ENCODE measurements around the gene TRIM27. TPM values are rescaled to one million over a fixed set of nuclear protein-coding genes. Genes with fewer than 3 reads are reported as not detected.
"Not testable (repeated sequence)": the region's sequence is repeated elsewhere in the genome, so short reads cannot be mapped to it uniquely, and the experiment has no call there.

The TRIM27 gene
- total RNA-seq, 1 experiment from 2014 or later: 47.6 TPM

DNA sequence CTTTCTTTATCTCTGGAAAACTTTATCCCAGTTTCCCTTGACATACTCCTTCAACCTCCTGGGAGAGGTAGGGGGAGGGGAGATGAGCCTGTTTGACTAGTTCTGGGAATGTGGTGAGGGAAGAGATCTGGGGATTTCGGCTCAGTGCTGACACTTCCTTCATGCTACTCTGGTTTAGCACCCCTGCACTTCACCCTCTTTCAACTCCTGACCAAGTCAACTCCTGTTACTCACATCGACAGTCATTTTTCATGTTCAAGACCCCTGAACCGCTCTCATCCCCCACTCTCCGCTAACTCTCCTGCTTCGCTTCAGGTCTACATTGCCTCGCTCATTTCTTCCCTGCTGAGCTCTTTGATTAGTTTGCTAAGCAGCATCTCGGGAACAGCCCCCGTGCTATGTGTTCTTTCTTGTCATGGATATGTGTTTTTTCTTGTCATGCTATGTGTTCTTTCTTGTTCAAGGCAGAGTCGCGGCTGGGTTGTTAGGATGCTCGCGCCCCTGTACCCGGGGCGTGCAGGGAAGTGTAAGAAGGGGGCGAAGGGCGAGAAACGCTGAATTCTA is 16.6 kb upstream of the TRIM27 start:
- TF ChIP-seq, protein P1, sequence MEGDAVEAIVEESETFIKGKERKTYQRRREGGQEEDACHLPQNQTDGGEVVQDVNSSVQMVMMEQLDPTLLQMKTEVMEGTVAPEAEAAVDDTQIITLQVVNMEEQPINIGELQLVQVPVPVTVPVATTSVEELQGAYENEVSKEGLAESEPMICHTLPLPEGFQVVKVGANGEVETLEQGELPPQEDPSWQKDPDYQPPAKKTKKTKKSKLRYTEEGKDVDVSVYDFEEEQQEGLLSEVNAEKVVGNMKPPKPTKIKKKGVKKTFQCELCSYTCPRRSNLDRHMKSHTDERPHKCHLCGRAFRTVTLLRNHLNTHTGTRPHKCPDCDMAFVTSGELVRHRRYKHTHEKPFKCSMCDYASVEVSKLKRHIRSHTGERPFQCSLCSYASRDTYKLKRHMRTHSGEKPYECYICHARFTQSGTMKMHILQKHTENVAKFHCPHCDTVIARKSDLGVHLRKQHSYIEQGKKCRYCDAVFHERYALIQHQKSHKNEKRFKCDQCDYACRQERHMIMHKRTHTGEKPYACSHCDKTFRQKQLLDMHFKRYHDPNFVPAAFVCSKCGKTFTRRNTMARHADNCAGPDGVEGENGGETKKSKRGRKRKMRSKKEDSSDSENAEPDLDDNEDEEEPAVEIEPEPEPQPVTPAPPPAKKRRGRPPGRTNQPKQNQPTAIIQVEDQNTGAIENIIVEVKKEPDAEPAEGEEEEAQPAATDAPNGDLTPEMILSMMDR (IDR thresholded peaks at IDR 0.05; ENCODE audit: insufficient read depth in 1 of 2, low read depth in 1 of 2, low read length in 1 of 2, severe bottlenecking in 1 of 2, unreplicated experiment in 1 of 2): no peak
- H3K4me3 Mint-ChIP-seq (ENCODE audit: unreplicated experiment): peak overlapping the region; percentile 96
- peaks cover 7% of the 10 kb centered on the region; the same call in 1 of the 2 replicates for H3K4me1 ChIP-seq
- H3K9me3 Mint-ChIP-seq (ENCODE audit: unreplicated experiment): no peaks in the 10 kb centered on the region
- H3K27me3 ChIP-seq (replicated peaks; ENCODE audit: control insufficient read depth, insufficient read depth, low read length): no peaks in the 10 kb centered on the region
- no peaks in the 10 kb centered on the region for H3K27me3 Mint-ChIP-seq (ENCODE audit: insufficient read depth, unreplicated experiment)
- H3K9me3 ChIP-seq: no peaks in the 10 kb centered on the region
- H3K4me3 ChIP-seq (ENCODE audit: low read depth, low read length): peak overlapping the region; percentile 47
- H3K36me3 ChIP-seq (ENCODE audit: control insufficient read depth, insufficient read depth, low read length): no peaks in the 10 kb centered on the region
- peaks cover 32% of the 10 kb centered on the region for H3K4me1 Mint-ChIP-seq (ENCODE audit: low read depth, unreplicated experiment)
- H3K36me3 Mint-ChIP-seq (ENCODE audit: insufficient read depth, unreplicated experiment): peaks cover 46% of the 10 kb centered on the region
- H3K27ac Mint-ChIP-seq (ENCODE audit: unreplicated experiment): peak overlapping the region; percentile 93
- ChIA-PET POLR2A (interaction anchor here (1.1 kb wide), 1 partner anchor 17 kb away, joined by 11 read pairs; the partner anchor contains the start of gene TRIM27), CTCF (interaction anchor here (1.1 to 2.0 kb wide), 4 partner anchors 17 to 102 kb away, joined by 3 to 4 read pairs (median 4); partner anchors contain the start of gene TRIM27)
- BruUV-seq (replicated peaks): no TSS peak
- intact Hi-C loops (cut with micrococcal nuclease; ENCODE audit: unreplicated experiment): loop anchor here (1.0 to 2.0 kb wide), 4 partner anchors 18 to 74 kb away; partner anchors contain the start of gene TRIM27
- peak; percentile 70 to 73 for DNase-seq

DNA sequence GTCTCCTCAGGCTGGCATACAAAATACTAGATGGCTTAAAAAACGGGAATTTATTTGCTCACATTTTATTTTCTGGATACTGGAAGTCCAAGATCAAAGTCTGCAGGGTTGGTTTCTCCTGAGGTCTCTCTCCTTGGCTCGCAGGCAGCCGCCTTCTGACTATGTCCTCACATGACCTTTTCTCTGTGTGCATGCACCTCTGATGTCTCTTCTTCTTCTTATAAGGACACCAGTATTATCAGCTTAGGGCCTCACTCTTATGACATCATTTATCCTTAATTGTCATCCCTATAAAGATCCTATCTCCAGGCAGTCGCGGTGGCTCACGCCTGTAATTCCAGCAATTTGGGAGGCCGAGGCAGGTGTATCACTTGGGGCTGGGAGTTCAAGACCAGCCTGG is 9.3 kb upstream of the TRIM27 start:
- no peaks in the 10 kb centered on the region for H3K27me3 Mint-ChIP-seq (ENCODE audit: insufficient read depth, unreplicated experiment)
- intact Hi-C loops (cut with micrococcal nuclease; ENCODE audit: unreplicated experiment): no loop called here
- H3K9me3 Mint-ChIP-seq (ENCODE audit: unreplicated experiment): no peaks in the 10 kb centered on the region
- TF ChIP-seq, protein P1 (IDR thresholded peaks at IDR 0.05; ENCODE audit: insufficient read depth in 1 of 2, low read depth in 1 of 2, low read length in 1 of 2, severe bottlenecking in 1 of 2, unreplicated experiment in 1 of 2): no peak
- Histone ChIP-seq H3K4me1 (peaks cover 2% of the 10 kb centered on the region; the same call in 1 of the 2 replicates), H3K4me3 (ENCODE audit: low read depth, low read length) (no peak overlapping the region), H3K36me3 (ENCODE audit: control insufficient read depth, insufficient read depth, low read length) (no peaks in the 10 kb centered on the region), H3K9me3 (no peaks in the 10 kb centered on the region), H3K27me3 (replicated peaks; ENCODE audit: control insufficient read depth, insufficient read depth, low read length) (no peaks in the 10 kb centered on the region)
- ChIA-PET CTCF (no interaction called here), POLR2A (no interaction called here)
- no TSS peak for BruUV-seq (replicated peaks)
- H3K36me3 Mint-ChIP-seq (ENCODE audit: insufficient read depth, unreplicated experiment): no peaks in the 10 kb centered on the region
- no peak overlapping the region for H3K4me3 Mint-ChIP-seq (ENCODE audit: unreplicated experiment)
- peaks cover 4% of the 10 kb centered on the region for H3K4me1 Mint-ChIP-seq (ENCODE audit: low read depth, unreplicated experiment)
- no peak overlapping the region for H3K27ac Mint-ChIP-seq (ENCODE audit: unreplicated experiment)
- no peak for DNase-seq

DNA sequence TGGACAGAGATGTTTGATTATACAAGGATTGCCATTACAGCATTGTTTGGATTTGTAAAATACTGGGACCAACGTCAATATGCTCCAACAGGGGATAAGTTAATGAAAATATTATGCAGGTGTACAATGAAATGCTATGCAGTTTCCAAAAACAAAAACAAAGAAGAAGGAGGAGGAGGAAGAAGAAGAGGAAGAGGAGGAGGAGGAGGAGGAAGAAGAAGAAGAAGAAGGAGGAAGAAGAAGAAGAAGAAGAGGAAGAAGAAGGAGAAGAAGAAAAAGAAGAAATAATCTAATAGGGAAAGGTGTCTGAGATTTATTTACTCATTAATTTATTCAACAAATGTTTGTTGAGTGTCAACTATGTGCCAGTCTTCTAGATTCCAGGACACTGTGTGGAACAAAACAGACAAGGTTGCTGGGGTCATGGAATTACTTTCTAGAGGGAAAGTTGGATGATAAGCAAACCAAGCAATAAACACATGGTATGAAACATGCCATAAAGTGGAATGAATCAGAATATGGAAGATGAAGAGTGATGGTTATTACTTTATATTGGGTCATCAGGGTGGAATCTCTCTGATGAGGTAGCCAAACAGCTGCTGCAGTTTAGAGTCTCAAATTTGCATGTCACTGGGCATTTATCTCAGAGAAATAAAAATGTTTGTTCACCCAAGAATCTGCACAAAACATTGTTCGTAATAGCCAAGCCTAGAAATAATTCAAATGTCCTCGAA is 6.3 kb upstream of the TRIM27 start:
- no peak overlapping the region for H3K4me3 ChIP-seq (ENCODE audit: low read depth, low read length)
- Mint-ChIP-seq H3K4me1 (ENCODE audit: low read depth, unreplicated experiment) (peaks cover 7% of the 10 kb centered on the region), H3K4me3 (ENCODE audit: unreplicated experiment) (no peak overlapping the region), H3K27me3 (ENCODE audit: insufficient read depth, unreplicated experiment) (no peaks in the 10 kb centered on the region), H3K36me3 (ENCODE audit: insufficient read depth, unreplicated experiment) (no peaks in the 10 kb centered on the region), H3K27ac (ENCODE audit: unreplicated experiment) (no peak overlapping the region), H3K9me3 (ENCODE audit: unreplicated experiment) (no peaks in the 10 kb centered on the region)
- intact Hi-C loops (cut with micrococcal nuclease; ENCODE audit: unreplicated experiment): no loop called here
- ChIA-PET POLR2A (no interaction called here), CTCF (no interaction called here)
- no peaks in the 10 kb centered on the region for H3K9me3 ChIP-seq
- H3K27me3 ChIP-seq (replicated peaks; ENCODE audit: control insufficient read depth, insufficient read depth, low read length): no peaks in the 10 kb centered on the region
- no peak for DNase-seq
- H3K36me3 ChIP-seq (ENCODE audit: control insufficient read depth, insufficient read depth, low read length): no peaks in the 10 kb centered on the region
- TF ChIP-seq, protein P1 (IDR thresholded peaks at IDR 0.05; ENCODE audit: insufficient read depth in 1 of 2, low read depth in 1 of 2, low read length in 1 of 2, severe bottlenecking in 1 of 2, unreplicated experiment in 1 of 2): no peak
- H3K4me1 ChIP-seq: peaks cover 6% of the 10 kb centered on the region; the same call in 1 of the 2 replicates
- BruUV-seq (replicated peaks): no TSS peak

DNA sequence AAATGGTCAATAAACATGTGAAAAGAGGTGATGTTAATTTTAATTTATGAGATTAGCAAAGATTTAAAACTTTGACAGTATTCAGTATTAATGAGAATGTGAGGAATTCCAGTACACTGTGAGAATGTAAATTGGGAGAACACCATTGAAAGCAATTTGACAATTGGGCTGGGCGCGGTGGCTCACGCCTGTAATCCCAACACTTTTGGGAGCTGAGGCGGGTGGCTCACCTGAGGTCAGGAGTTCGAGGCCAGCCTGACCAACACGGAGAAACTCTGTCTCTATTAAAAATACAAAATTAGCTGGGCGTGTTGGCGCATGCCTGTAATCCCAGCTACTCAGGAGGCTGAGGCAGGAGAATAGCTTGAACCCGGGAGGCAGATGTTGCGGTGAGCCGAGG is 5.6 kb upstream of the TRIM27 start:
- H3K27me3 Mint-ChIP-seq (ENCODE audit: insufficient read depth, unreplicated experiment); H3K4me1 Mint-ChIP-seq (ENCODE audit: low read depth, unreplicated experiment); H3K4me3 Mint-ChIP-seq (ENCODE audit: unreplicated experiment); H3K36me3 ChIP-seq (ENCODE audit: control insufficient read depth, insufficient read depth, low read length); CTCF ChIA-PET; intact Hi-C loops (cut with micrococcal nuclease; ENCODE audit: unreplicated experiment); DNase-seq; H3K4me1 ChIP-seq; H3K27me3 ChIP-seq (replicated peaks; ENCODE audit: control insufficient read depth, insufficient read depth, low read length); H3K27ac Mint-ChIP-seq (ENCODE audit: unreplicated experiment); H3K9me3 Mint-ChIP-seq (ENCODE audit: unreplicated experiment); BruUV-seq (replicated peaks); H3K36me3 Mint-ChIP-seq (ENCODE audit: insufficient read depth, unreplicated experiment); H3K9me3 ChIP-seq; POLR2A ChIA-PET; H3K4me3 ChIP-seq (ENCODE audit: low read depth, low read length): not testable (repeated sequence)
